OCI-M1 (cell line): ENCODE measurements around the gene RLN3.

Experiments
- DNase-seq: peaks from one replicate; lab custom pipeline; 2025; lab: John Stamatoyannopoulos, UW

The RLN3 gene

GRCh38 chr19:14027856-14028450 is at the start of gene RLN3:
TSS of gene RLN3 (plus strand) at chr19:14028148. CDS start at chr19:14028205, 57 bp downstream.
- no peak for DNase-seq

GRCh38 chr19:13978351-13979243 is 49.4 kb upstream of the RLN3 start:
- DNase-seq, result no peak

GRCh38 chr19:13979244-13979615 is 48.7 kb upstream of the RLN3 start:
- no peak for DNase-seq

- no peak for DNase-seq
Observed at GRCh38 chr19:13979686-13980085, 48.3 kb upstream of the RLN3 start.

- DNase-seq, result no peak
Observed at GRCh38 chr19:13980340-13980739, 47.6 kb upstream of the RLN3 start.

GRCh38 chr19:13981021-13981420 is 46.9 kb upstream of the RLN3 start:
- DNase-seq, result peak; percentile 51

- DNase-seq, result no peak
Observed at GRCh38 chr19:13981467-13981866, 46.5 kb upstream of the RLN3 start.

GRCh38 chr19:13981988-13982501 is 45.9 kb upstream of the RLN3 start:
- DNase-seq, result no peak

GRCh38 chr19:13982773-13983172 is 45.2 kb upstream of the RLN3 start:
- DNase-seq, result no peak

- no peak for DNase-seq
Observed at GRCh38 chr19:13983213-13983889, 44.6 kb upstream of the RLN3 start.

GRCh38 chr19:13984186-13984585 is 43.8 kb upstream of the RLN3 start:
- no peak for DNase-seq

GRCh38 chr19:13984875-13985741 is 42.8 kb upstream of the RLN3 start:
- no peak for DNase-seq

- no peak for DNase-seq
Observed at GRCh38 chr19:13985771-13986347, 42.1 kb upstream of the RLN3 start.

- peak; percentile 72 for DNase-seq
Observed at GRCh38 chr19:13986348-13986904, 41.5 kb upstream of the RLN3 start.

GRCh38 chr19:13987101-13987890 is 40.7 kb upstream of the RLN3 start:
- no peak for DNase-seq

GRCh38 chr19:13989487-13989886 is 38.5 kb upstream of the RLN3 start:
- DNase-seq, result no peak

- no peak for DNase-seq
Observed at GRCh38 chr19:13990085-13990484, 37.9 kb upstream of the RLN3 start.

- DNase-seq, result no peak
Observed at GRCh38 chr19:13992025-13992424, 35.9 kb upstream of the RLN3 start.

- DNase-seq, result no peak
Observed at GRCh38 chr19:13993590-13994300, 34.2 kb upstream of the RLN3 start.
